ENCODE results near the gene TREML4. TPM values are rescaled to one million over a fixed set of nuclear protein-coding genes. Genes with fewer than 3 reads are reported as not detected.

The TREML4 gene
- polyA plus RNA-seq, 2 of the 4 experiments (the other 2 are of a cell fraction), result not detected

DNA sequence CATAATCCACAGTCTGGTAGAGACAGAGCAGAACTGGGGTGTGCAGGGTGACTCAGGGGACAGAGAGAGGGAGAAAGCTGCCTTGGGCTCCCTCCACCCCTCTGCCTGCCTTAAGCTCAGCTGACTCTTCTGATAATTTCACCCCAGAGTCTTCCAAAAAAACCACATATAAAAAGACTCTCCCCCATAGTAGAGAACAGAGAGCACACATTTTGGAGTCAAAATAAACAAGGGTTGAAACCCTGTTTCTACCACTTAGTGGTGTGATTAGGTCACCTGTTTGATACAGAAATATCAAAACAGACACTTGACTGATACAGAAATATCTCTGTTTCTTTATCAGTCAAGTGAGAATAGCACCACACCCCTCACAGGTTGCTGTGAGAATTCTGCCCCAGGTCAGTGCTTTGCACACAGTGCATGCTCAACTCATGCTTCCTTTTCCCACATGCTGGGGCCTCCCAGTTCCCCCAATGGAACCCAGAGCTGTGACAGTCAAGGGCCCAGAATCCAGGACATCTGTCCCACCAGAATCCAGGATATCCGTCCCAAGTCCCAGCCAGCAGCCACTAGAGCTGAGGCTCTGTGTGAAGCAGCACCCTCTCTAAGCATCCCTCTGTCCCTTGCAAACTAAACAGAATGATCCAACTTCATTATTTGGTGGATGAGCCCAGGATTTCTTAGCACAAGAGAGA, 28.4 kb upstream of the TREML4 start:
- ChIA-PET POLR2A (no interaction called here), CTCF (interaction anchor here (1.1 to 1.5 kb wide), 2 partner anchors 8 to 26 kb away, joined by 3 read pairs; no protein-coding TSS in a partner anchor)
- Histone ChIP-seq H3K4me1 (no peaks in the 10 kb centered on the region), H3K9me3 (no peaks in the 10 kb centered on the region), H3K4me3 (no peak overlapping the region), H3K27ac (no peak overlapping the region), H3K4me2 (no peak overlapping the region)
- DNase-seq (ENCODE audit: low read depth in 1 of 2, low spot score in 1 of 2), result no peak
- TF ChIP-seq, protein P1, sequence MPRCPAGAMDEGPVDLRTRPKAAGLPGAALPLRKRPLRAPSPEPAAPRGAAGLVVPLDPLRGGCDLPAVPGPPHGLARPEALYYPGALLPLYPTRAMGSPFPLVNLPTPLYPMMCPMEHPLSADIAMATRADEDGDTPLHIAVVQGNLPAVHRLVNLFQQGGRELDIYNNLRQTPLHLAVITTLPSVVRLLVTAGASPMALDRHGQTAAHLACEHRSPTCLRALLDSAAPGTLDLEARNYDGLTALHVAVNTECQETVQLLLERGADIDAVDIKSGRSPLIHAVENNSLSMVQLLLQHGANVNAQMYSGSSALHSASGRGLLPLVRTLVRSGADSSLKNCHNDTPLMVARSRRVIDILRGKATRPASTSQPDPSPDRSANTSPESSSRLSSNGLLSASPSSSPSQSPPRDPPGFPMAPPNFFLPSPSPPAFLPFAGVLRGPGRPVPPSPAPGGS (IDR thresholded peaks at IDR 0.05), result no peak
- TF ChIP-seq POLR2AphosphoS2 (conservative IDR thresholded peaks at IDR 0.05; ENCODE audit: low read length), result no peak
- TF ChIP-seq SREBF2 (IDR thresholded peaks at IDR 0.05), result no peak
- no peak for TF ChIP-seq KDM5A (IDR thresholded peaks at IDR 0.05)
- no peak for TF ChIP-seq ATOH8 (CRISPR knock-in tag; IDR thresholded peaks at IDR 0.05; ENCODE audit: low read depth)
- TF ChIP-seq PHF8 (IDR thresholded peaks at IDR 0.05; ENCODE audit: borderline replicate concordance, low read depth), result no peak
- TF ChIP-seq SMC3 (IDR thresholded peaks at IDR 0.05), result no peak
- no peak for TF ChIP-seq MYC (IDR thresholded peaks at IDR 0.05; ENCODE audit: borderline replicate concordance, low read length)
- 44% methylated on average over 1 of the region's 1 CpG for WGBS (ENCODE audit: missing lambda C conversion rate)
- ATAC-seq, result no peak
- no peak for FAIRE-seq

DNA sequence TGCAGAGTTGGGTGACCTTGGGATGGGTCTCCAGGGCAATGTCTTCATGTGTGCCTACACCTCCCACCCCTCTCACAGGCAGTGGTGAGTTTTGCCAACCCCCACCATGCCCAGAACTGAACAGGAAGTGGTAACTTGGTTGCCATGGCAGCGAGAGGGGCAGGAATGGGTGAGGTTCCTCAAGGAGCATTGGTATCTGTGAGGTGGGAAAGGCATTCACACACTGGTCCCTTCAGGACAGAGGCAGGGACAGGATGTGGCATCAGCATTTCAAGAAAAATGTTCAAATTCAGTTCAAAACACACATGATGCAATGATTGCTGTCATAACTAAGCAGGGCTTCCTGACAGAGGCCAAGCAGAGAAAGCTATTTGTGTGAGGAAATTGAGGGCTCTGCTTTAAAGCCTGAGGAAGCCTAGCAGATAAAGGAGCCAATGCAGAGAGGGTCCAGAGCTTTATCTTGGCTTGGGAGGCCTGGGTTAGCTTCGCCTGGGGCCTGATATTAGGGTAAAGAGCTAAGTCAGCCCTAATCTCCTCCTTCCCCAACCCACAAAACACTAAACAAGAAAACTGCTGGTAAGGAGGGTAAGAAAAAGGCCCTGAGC, 27.8 kb upstream of the TREML4 start:
- DNase-seq (ENCODE audit: low read depth in 1 of 2, low spot score in 1 of 2), result no peak
- CTCF ChIA-PET, result interaction anchor here (1.1 to 1.5 kb wide), 2 partner anchors 9 to 27 kb away, joined by 3 read pairs; no protein-coding TSS in a partner anchor
- POLR2A ChIA-PET, result no interaction called here

GRCh38 chr6:41200901-41201763, 27.0 kb upstream of the TREML4 start, which contains the start of gene TREML2:
TSS of gene TREML2 (minus strand) at chr6:41201149. CDS start at chr6:41201008, 141 bp downstream.
- no peak for ATAC-seq
- 54% methylated on average over 11 of the region's 12 CpGs for WGBS (ENCODE audit: missing lambda C conversion rate)
- POLR2A ChIA-PET, result no interaction called here

More for the DNA sequence above, 27.8 kb upstream of the TREML4 start:
- Histone ChIP-seq H3K4me3 (no peak overlapping the region), H3K27ac (no peak overlapping the region), H3K9me3 (no peaks in the 10 kb centered on the region), H3K4me1 (no peaks in the 10 kb centered on the region), H3K4me2 (no peak overlapping the region)
- no peak for ATAC-seq
- no peak for TF ChIP-seq RARB (CRISPR knock-in tag; IDR thresholded peaks at IDR 0.05)
- no peak for TF ChIP-seq MAZ (IDR thresholded peaks at IDR 0.05; ENCODE audit: borderline replicate concordance, low read depth, low read length)
- no peak for FAIRE-seq
- 25% methylated on average over 2 of the region's 2 CpGs for WGBS (ENCODE audit: missing lambda C conversion rate)

More at GRCh38 chr6:41200901-41201763, 27.0 kb upstream of the TREML4 start, which contains the start of gene TREML2:
- DNase-seq (ENCODE audit: low read depth in 1 of 2, low spot score in 1 of 2) (no peak), FAIRE-seq (no peak)
- Histone ChIP-seq H3K4me3 (no peak within 1 kb of the TSS), H3K9me3 (no peaks in the 10 kb centered on the region), H3K4me2 (no peak within 1 kb of the TSS), H3K27ac (no peak within 1 kb of the TSS), H3K4me1 (no peaks in the 10 kb centered on the region)
- TF ChIP-seq NFE2L2 (conservative IDR thresholded peaks at IDR 0.05; ENCODE audit: low read length), result no peak
- no peak for TF ChIP-seq PHF8 (IDR thresholded peaks at IDR 0.05; ENCODE audit: borderline replicate concordance, low read depth)
- TF ChIP-seq EHMT2 (IDR thresholded peaks at IDR 0.05; ENCODE audit: low read depth), result no peak
- no peak for TF ChIP-seq HOXA7 (CRISPR knock-in tag; IDR thresholded peaks at IDR 0.05)
- TF ChIP-seq, protein P2, sequence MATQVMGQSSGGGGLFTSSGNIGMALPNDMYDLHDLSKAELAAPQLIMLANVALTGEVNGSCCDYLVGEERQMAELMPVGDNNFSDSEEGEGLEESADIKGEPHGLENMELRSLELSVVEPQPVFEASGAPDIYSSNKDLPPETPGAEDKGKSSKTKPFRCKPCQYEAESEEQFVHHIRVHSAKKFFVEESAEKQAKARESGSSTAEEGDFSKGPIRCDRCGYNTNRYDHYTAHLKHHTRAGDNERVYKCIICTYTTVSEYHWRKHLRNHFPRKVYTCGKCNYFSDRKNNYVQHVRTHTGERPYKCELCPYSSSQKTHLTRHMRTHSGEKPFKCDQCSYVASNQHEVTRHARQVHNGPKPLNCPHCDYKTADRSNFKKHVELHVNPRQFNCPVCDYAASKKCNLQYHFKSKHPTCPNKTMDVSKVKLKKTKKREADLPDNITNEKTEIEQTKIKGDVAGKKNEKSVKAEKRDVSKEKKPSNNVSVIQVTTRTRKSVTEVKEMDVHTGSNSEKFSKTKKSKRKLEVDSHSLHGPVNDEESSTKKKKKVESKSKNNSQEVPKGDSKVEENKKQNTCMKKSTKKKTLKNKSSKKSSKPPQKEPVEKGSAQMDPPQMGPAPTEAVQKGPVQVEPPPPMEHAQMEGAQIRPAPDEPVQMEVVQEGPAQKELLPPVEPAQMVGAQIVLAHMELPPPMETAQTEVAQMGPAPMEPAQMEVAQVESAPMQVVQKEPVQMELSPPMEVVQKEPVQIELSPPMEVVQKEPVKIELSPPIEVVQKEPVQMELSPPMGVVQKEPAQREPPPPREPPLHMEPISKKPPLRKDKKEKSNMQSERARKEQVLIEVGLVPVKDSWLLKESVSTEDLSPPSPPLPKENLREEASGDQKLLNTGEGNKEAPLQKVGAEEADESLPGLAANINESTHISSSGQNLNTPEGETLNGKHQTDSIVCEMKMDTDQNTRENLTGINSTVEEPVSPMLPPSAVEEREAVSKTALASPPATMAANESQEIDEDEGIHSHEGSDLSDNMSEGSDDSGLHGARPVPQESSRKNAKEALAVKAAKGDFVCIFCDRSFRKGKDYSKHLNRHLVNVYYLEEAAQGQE (IDR thresholded peaks at IDR 0.05), result no peak
- no peak for TF ChIP-seq RNF2 (IDR thresholded peaks at IDR 0.05; ENCODE audit: borderline replicate concordance, low read depth)
- no peak for TF ChIP-seq HDAC2 (IDR thresholded peaks at IDR 0.05)
- no peak for TF ChIP-seq ZC3H11A (IDR thresholded peaks at IDR 0.05)
- TF ChIP-seq, protein P3, sequence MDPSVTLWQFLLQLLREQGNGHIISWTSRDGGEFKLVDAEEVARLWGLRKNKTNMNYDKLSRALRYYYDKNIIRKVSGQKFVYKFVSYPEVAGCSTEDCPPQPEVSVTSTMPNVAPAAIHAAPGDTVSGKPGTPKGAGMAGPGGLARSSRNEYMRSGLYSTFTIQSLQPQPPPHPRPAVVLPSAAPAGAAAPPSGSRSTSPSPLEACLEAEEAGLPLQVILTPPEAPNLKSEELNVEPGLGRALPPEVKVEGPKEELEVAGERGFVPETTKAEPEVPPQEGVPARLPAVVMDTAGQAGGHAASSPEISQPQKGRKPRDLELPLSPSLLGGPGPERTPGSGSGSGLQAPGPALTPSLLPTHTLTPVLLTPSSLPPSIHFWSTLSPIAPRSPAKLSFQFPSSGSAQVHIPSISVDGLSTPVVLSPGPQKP (IDR thresholded peaks at IDR 0.05; ENCODE audit: low read depth, low read length), result no peak
- TF ChIP-seq CHD2 (IDR thresholded peaks at IDR 0.05; ENCODE audit: low read length, partially characterized antibody), result no peak
- TF ChIP-seq MAZ (IDR thresholded peaks at IDR 0.05; ENCODE audit: borderline replicate concordance, low read depth, low read length), result no peak
- TF ChIP-seq SREBF2 (IDR thresholded peaks at IDR 0.05), result no peak
- TF ChIP-seq EHF (CRISPR knock-in tag; IDR thresholded peaks at IDR 0.05), result no peak
- no peak for TF ChIP-seq RARB (CRISPR knock-in tag; IDR thresholded peaks at IDR 0.05)
- no peak for TF ChIP-seq TP53 (CRISPR knock-in tag; IDR thresholded peaks at IDR 0.05)
- no peak for TF ChIP-seq CBX8 (IDR thresholded peaks at IDR 0.05)
- TF ChIP-seq JUN (IDR thresholded peaks at IDR 0.05), result no peak
- TF ChIP-seq MAFK (IDR thresholded peaks at IDR 0.05; ENCODE audit: partially characterized antibody), result no peak
- CTCF ChIA-PET, result interaction anchor here (1.1 to 1.5 kb wide), 2 partner anchors 9 to 28 kb away, joined by 3 read pairs; no protein-coding TSS in a partner anchor
